Ascending aorta (tissue), 2 donors: ENCODE measurements around the gene RALGPS1. TPM values are rescaled to one million over a fixed set of nuclear protein-coding genes. Genes with fewer than 3 reads are reported as not detected.

Experiments used
- DNase-seq, 2 donors: peaks; one replicate each; pipeline ENCODE4 v3.0.0-alpha.2; 2019; ENCODE audit warnings: low spot score in 2 of 2
- H3K27ac ChIP-seq, 2 donors: fragments of 200-600 bp; sonication (generic); one replicate each; pipeline ENCODE4 v1.5.1; 2016 to 2017; ENCODE audit warnings: mild to moderate bottlenecking in 1 of 2
- H3K27me3 ChIP-seq: fragments of 200-600 bp; sonication (generic); one replicate; pipeline ENCODE4 v1.5.1; 2017
- H3K36me3 ChIP-seq, 2 donors: fragments of 200-600 bp; sonication (generic); one replicate each; pipeline ENCODE4 v1.5.1; 2016
- H3K4me1 ChIP-seq, 2 donors: fragments of 200-600 bp; sonication (generic); one replicate each; pipeline ENCODE4 v1.5.1; 2016 to 2017; ENCODE audit warnings: mild to moderate bottlenecking in 1 of 2
- H3K4me3 ChIP-seq, 2 donors: fragments of 200-600 bp; sonication (generic); one replicate each; pipeline ENCODE4 v1.5.1; 2016 to 2017; ENCODE audit warnings: mild to moderate bottlenecking in 1 of 2
- H3K9me3 ChIP-seq, 2 donors: fragments of 200-600 bp; sonication (generic); one replicate each; pipeline ENCODE4 v1.5.1; 2016
- intact Hi-C: fragments of 100-400 bp; cut with DNase I; formaldehyde crosslinking; loops from one replicate; pipeline ENCODE4 v1.15.1; 2023
- total RNA-seq: library from RNA; depleted of rRNA; stranded (reverse); fragments of >200 nt; gene quantifications from one replicate; pipeline ENCODE4 v1.1.0, GENCODE V29; 2016
- TF ChIP-seq, protein P1 (sequence below), 3 experiments: fragments of 200-600 bp in 2 of 3; fragments of 450-650 bp in 1 of 3; sonication (generic) in 2 of 3; IDR thresholded peaks; one replicate each; pipeline ENCODE4 v1.5.1; 2016 to 2019; ENCODE audit warnings: antibody characterized with exemption in 3 of 3, mild to moderate bottlenecking in 1 of 3, moderate library complexity in 1 of 3

Gene RALGPS1
- total RNA-seq, 1 donor from 2014 or later: 9.8 TPM

DNA sequence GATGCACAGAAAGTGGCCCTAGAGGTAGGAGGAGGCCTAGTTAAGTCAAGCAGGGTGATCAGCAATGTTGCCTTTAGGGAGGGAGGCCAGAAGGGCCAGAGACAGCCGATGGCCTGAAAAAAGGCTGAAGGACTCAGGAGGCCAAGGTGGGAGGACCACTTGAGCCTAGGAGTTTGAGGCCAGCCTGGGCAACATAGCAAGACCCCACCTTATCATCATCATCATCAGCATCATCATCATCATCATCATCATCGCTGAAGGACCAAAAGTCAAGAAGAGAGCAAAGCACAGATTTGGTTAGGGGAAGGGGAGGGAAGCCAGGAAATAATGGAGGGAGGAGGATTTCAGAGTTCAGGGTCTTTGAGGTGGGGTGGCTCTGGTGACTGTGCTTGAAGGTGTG is 74.3 kb downstream of the RALGPS1 start:
- Histone ChIP-seq H3K27me3 (no peaks in the 10 kb centered on the region), H3K9me3 (peaks cover 0 to 6% of the 10 kb centered on the region in 2 donors), H3K36me3 (no peaks in the 10 kb centered on the region), H3K4me1 (peaks cover 0 to 2% of the 10 kb centered on the region in 2 donors), H3K4me3 (no peak overlapping the region), H3K27ac (no peak overlapping the region)
- intact Hi-C loops: no loop called here
- TF ChIP-seq, protein P1, sequence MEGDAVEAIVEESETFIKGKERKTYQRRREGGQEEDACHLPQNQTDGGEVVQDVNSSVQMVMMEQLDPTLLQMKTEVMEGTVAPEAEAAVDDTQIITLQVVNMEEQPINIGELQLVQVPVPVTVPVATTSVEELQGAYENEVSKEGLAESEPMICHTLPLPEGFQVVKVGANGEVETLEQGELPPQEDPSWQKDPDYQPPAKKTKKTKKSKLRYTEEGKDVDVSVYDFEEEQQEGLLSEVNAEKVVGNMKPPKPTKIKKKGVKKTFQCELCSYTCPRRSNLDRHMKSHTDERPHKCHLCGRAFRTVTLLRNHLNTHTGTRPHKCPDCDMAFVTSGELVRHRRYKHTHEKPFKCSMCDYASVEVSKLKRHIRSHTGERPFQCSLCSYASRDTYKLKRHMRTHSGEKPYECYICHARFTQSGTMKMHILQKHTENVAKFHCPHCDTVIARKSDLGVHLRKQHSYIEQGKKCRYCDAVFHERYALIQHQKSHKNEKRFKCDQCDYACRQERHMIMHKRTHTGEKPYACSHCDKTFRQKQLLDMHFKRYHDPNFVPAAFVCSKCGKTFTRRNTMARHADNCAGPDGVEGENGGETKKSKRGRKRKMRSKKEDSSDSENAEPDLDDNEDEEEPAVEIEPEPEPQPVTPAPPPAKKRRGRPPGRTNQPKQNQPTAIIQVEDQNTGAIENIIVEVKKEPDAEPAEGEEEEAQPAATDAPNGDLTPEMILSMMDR (IDR thresholded peaks at IDR 0.05): no peak
- no peak for DNase-seq

DNA sequence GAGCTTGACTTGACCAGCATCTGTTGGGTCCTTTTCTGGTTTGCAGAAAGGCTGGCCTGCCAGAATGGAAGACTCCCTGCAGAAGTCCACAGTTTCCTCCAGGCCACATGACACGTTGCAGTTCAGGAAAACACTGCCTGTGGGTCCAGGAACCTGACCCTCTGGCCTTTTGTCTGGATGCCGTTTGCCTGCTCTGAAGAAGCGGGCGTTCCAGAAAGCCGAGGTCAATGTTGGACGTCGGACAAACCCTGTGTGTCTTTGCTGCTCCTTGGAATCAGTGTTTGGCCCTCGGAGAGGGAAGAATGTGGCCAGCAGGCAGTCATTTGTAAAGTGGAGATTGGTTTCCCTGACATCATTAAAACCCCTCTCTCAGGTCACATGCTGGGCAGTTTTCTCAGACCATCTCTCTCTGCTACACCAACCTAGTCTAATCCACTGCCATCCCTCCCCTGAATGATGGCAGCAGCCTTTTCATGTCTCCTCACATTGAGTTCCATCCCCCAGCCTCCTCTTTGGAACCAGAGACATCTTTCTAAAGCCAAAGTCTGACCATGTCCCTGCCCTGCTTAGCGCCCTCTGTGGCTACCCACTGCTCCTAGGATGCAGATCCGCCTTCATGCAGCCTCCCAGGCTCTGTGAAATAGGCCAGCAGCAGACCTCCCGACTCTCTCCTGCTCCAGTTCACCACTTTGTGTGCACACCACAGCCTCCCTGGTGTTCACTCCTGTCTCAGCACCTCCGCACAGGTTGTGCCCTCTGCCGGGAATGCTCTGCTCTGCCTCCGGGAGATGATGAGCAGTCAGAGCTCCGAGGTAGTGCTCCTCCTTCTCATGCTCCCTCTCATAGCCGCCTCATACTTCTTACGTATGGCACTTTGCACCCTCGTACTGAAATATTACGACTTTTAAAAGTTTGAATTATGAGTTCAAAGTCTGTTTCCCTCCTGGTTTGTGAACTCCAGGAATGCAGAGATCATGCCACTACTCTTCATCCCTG is 75.6 kb downstream of the RALGPS1 start:
- Histone ChIP-seq H3K36me3 (no peaks in the 10 kb centered on the region), H3K4me3 (no peak overlapping the region), H3K27ac (peak overlapping the region in 1 of 2 donors; percentile 2), H3K9me3 (peaks cover 0 to 6% of the 10 kb centered on the region in 2 donors), H3K4me1 (peaks cover 0 to 2% of the 10 kb centered on the region in 2 donors), H3K27me3 (no peaks in the 10 kb centered on the region)
- intact Hi-C loops: no loop called here
- peak in 1 of 2 donors; percentile 76 for DNase-seq
- TF ChIP-seq, protein P1 (IDR thresholded peaks at IDR 0.05): no peak

DNA sequence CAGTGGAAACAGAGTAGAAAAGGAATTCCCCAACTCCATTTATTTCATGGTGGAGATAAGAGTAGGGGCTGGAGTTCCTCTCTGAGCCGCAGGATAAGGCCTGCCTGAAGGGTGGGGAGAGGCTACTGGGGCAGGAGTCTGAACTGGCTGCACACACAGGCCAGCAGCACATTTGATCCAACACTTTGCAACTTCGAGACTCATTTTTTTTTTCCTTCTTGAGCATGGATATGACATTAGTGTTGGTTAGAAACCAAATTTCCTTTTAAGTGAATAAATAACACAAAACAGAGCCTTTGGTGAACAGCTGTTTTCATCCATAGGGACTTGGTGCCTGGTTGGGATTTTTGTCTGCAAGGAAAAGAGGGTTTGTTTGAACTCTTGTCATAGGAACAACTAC is 76.6 kb downstream of the RALGPS1 start:
- Histone ChIP-seq H3K4me3 (no peak overlapping the region), H3K36me3 (no peaks in the 10 kb centered on the region), H3K4me1 (peaks cover 0 to 2% of the 10 kb centered on the region in 2 donors), H3K27ac (no peak overlapping the region), H3K27me3 (no peaks in the 10 kb centered on the region), H3K9me3 (peaks cover 0 to 6% of the 10 kb centered on the region in 2 donors)
- intact Hi-C loops: no loop called here
- DNase-seq: no peak
- TF ChIP-seq, protein P1 (IDR thresholded peaks at IDR 0.05): no peak

DNA sequence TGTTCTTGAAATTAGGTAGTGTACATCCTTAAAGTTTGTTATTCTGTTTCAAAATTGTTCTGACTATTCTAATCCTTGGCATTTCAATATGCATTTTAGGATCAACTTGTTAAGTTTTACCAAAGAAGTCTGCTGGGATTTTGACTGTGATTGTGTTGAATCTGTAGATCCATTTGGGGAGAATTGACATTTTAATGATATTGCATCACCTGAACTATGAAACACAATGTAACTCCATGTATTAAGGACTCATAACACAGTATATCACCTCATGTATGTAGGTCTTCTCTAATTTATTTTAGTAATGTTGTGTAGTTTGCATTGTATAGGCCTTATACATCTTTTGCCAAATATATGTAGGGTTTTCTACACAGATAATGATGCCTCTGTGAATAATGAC is 77.8 kb downstream of the RALGPS1 start:
- no peak for DNase-seq
- H3K27ac ChIP-seq: no peak overlapping the region
- intact Hi-C loops: no loop called here
- no peak overlapping the region for H3K4me3 ChIP-seq
- H3K27me3 ChIP-seq: no peaks in the 10 kb centered on the region
- no peaks in the 10 kb centered on the region for H3K4me1 ChIP-seq
- H3K9me3 ChIP-seq: peaks cover 0 to 6% of the 10 kb centered on the region in 2 donors
- H3K36me3 ChIP-seq: no peaks in the 10 kb centered on the region
- TF ChIP-seq, protein P1 (IDR thresholded peaks at IDR 0.05): no peak

DNA sequence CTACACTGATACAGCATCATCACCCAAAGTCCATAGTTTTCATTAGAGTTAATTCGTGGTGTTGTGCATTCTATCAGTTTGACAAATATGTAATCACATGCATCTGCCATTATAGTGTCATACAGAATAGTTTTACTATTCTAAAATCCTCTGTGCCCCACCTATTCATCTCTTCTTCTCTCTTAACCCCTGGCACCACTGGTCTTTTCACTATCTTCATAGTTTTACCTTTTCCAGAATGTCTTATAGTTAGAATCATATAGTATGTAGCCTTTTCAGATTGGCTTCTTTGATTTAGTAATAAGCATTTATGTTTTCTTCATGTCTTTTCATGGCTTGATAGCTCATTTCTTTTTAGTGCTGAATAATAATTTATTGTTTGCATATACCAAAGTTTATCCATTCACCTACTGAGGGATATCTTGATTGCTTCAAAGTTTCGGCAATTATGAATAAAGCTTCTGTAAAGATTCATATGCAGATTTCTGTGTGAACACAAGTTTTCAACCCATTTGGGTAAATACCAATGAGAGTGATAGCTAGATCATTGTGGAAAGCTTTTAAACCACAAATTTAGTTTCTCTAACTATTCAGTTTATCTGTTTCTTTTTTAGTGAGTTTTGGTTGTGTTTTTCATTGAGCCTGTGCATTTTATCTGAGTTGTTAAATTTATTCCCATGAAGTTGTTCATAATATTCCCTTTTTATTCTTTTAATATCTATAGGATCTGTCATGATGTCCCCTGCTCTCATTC is 84.9 kb downstream of the RALGPS1 start:
- no peak overlapping the region for H3K4me3 ChIP-seq
- no peaks in the 10 kb centered on the region for H3K4me1 ChIP-seq
- DNase-seq: no peak
- no peaks in the 10 kb centered on the region for H3K36me3 ChIP-seq
- intact Hi-C loops: no loop called here
- H3K27ac ChIP-seq: no peak overlapping the region
- no peaks in the 10 kb centered on the region for H3K27me3 ChIP-seq
- H3K9me3 ChIP-seq: no peaks in the 10 kb centered on the region
- TF ChIP-seq, protein P1 (IDR thresholded peaks at IDR 0.05): no peak
